HG03175 (cell line): ENCODE data around the gene FOXP3.
A peak's percentile ranks its signal among the peaks of the same experiment; 100 is the strongest.

Experiments
- ATAC-seq: cut with Tn5 transposase; IDR thresholded peaks from one replicate; pipeline ENCODE4 v1.9.1; 2021; ENCODE audit warnings: mild to moderate bottlenecking, moderate library complexity; ENCODE audit not compliant: unreplicated experiment

FOXP3 gene

DNA sequence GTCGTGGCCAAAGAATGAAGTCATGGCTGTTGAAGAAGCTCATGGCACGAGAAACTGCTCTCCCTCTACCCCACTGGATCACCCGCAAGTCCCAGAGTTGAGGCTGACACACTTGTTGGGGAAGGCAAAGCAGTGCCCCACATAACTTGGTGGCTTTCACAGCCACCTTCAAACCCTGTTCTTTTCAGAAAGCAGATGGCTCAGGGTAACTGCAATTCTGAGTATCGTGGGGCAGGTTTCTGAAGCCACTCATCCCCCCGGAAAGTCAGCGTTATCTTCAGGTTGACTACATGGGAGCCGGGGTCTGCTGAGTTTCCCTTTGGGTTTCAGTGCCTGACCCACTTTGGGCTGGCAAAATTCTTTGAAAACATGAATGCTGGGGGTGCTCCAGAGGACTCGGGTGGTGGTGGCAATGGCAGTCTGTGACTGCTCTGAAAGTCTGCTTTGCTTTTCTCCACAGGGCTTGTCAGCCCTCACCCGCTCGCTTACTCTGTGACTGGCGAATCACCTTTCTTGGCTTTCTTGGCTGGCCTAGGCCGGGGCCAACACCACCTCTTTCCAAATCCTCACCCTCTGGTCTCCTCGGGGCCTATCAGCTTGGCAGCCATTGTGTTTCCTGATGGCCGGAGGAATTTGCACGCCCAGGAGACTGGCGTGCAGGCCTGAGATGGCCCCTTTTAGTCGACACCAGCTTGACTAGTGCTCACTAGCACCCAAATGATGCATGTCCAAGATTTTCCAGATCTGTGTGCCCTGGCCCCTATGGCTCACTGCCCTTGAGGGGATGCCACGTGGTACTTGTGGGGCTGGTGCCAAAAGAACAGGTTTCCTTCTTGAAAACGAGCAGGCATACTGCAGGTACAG is 12.4 kb upstream of the FOXP3 start:
- no peak for ATAC-seq

DNA sequence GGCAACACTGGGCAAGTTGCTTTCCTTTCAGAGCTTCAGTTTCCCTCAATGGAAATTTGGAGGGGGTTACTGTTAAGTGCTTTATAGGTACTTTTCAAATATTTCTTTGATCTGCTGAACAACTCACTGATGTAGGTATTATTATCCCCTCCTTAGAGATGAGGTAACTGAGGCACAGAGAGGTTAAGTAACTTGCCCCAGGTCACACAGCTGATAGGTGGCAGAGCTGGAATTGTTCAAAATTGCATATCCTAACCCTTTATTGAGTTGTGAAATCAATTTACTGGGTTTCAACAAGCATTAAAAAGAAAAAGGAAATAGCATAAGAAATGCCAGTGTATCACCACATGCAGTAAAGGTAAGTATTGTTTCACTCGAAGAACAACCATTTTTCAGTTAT is 11.7 kb upstream of the FOXP3 start:
- no peak for ATAC-seq

DNA sequence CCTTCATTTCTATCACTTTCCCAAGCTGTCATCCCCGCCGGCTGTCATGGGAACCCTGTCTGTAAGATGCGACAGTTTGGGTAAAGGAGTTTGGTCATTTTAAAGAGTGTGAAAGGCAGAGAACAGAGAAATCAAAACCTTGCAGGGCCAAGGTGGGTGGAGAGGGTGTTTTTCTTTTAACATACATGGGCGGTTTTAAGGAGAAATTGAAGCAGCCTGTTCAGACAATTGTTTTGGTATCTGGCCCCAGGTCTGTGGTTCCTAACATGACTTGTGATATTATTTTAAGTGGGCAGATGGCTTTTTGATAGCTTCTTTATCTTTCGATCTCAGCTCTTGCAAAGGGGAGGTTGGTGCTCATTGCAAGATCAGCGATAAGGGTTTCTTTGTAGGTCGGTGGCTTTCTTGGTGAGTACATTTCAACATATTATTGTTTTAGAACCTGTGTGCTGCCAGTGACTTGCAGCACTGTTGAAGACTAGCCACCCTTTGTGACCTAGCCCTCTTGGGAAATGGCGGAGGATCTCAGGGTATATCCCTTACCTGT is 8.7 kb upstream of the FOXP3 start:
- no peak for ATAC-seq

DNA sequence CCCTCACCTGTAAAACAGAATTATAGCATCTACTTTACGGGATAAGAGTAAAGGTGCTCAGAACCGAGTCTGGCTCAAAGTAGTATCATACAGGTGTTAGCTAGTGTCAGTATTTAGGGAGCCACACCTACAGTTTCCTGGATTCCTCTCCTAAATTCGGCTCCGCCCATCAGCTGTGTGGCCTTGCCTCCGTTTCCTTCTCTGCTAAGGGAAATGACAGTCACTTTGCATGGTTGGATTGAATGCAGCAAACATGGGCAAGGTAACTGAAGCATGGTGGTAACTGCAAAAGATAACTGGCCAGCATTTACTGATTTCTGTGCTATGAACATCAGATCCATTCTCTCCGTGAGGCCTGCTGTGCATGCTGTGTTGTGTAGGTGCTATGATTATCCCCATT is 7.9 kb upstream of the FOXP3 start:
- ATAC-seq = no peak

DNA sequence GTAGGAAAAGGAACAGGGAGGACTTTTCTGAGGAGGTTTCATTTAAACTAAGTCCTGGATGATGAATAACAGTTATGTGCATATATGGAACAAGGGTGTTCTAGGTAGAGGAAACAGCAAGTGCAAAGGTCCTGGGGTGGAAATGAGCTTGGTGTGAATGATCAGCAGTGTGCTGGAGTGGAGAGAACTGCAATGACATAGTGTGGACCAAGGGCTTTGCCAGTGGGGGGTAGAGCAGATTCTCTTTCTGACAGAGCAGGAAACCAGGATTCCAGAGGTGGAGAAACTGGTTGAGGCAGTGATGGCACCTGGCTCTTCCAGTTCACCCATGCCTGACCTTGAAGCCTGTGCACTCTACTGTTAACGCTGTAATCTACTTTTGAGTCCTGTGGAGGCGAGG is 6.8 kb upstream of the FOXP3 start:
- ATAC-seq = no peak

DNA sequence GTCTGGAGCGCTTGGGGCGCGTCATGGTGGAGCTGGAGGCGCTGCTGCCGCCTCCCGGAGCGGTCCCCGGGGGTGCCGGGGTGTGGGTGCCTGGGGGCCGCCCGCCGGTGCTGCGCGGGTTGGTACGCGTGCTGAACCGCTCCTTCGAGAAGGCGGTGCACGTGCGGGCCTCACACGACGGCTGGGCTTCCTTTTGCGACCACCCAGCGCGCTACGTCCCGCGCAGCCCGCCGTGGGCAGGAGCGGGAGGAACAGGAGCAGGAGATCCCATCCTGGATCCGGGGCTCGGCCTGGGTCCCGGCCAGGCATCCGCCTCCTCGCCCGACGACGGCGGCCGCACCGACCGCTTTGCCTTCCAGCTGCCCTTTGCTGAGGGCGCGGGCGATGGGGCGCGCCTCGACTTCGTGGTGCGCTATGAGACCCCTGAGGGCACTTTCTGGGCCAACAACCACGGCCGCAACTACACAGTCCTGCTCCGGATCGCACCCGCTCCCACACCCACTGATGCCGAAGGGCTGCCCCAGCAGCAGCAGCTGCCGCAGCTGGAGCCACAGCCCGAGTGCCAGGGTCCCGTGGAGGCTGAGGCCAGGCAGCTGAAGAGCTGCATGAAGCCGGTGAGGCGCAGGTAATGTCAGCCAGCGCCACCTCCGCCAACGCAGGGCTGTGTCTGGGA is 5.9 kb upstream of the FOXP3 start:
- ATAC-seq = no peak

DNA sequence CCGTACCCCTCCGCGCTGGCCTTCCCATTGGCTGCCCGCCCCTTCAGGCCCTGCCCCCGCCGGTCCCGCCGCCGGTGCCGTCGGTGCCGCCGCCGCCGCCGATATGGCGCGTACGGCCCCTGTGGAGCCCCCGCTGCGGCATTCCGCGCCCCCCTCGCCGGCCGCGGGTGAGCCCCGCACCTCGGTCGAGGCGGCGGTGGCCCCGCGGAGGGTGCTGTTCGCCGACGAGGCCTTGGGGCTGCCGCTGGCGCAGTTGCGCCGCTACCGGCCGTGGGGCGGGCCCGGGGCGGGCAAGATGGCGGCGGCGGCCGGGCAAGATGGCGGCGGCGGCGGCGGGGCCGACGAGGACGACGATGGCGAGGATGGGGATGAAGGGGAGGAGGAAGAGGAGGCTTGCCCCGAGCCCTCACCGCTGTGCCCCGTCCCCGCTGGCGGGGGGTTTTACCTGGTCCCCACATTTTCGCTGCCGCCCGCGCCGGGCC is 5.3 kb upstream of the FOXP3 start, which contains the start of gene PPP1R3F:
PPP1R3F (plus strand) TSS at position 27 of the 482 bp plus-strand sequence; CDS start at position 104, 77 bp downstream.
- peak; percentile 28 for ATAC-seq

DNA sequence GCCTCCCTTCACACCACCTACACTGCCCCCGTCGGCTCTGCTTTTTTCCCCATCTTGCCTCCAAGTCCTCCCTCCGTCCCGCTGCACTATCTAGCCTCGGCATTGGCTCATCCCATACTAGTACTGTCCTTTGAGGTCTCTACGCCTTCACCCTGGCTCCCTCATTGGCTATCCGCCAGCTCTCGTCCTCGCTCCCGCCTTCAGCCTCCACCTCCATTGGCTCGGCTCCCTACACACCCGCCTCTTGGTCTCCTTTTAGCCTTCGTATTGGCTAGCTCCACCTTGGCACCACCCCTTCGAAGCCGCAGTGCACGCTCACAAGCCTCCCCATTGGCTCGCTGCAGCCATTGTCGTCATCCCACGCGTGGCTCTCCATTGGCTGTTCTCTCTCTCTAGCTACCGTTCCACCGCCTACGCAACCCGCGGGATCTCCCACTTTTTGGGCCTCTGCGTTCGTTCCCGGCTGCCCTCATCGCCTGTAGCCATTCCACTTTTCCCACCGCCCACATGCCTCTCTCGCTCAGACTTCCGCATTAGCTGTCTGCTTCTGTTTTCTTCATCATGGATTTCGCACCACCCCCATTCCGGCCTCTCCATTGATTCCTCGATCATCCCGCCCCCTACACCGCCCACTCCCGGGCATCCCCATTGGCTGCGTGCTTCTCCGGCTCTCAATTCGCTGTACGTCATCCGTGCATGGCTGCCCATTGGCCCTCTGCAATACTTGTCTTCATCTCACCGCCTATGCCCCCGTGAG is 4.7 kb upstream of the FOXP3 start:
- peak; percentile 90 for ATAC-seq

DNA sequence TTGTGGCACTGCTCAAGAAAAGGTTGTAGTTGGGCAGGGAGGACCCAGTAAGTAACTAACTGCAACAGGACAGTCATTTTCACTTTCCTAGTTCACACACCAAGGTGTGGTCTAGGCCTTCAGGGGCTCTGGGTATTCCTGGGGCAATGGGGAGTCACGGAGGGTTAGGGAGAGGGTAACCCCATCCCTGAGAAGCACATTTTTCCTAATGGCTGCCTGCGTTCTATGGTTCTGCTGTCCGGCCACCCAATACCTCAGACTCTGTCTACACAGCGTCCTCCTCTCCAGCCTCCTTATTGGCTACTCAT is 4.1 kb upstream of the FOXP3 start:
- no peak for ATAC-seq

DNA sequence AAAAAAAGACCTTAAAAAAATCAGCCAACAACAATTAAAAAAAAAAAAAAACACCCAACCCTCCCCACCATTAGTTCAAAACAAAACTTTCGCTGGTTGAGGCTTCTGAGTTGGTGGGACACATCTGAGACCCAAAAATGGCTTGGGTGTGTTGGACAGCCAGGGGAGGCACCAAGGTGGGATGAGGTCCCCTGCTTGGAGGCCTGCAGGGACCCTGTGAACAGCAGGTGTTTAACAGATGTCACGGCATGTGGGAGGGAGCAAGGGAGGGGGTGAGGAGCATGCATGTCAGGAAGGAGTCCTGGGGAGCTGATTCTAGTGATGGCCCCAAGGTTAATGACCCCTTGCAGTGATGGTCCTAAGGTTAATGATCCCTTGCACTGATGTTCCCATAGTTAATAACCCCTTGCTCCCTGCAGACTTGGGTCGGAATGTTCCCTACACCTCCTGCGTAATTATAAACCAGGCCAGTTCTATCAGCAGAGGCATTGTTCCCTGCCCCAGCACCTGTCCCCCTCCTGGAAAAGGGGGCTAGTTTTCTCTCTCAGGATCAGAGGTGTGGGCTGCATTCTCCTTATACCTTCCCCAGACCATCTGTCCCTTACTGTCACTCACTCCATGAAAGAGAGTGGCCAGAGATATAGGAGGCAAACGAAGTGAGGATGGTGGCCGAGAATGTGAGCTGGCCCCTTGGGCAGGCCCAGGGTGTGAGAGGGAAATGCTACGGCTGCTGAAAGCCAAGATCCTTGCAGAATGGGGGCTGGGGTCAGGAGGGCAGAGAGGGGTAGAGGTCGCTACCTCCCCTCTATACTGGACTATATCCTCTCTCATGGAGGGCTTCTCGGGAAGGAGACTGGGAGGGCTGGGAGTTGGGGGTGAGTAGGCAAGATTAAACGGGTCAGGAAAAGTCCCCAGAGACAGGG is 2.3 kb upstream of the FOXP3 start:
- ATAC-seq = no peak

DNA sequence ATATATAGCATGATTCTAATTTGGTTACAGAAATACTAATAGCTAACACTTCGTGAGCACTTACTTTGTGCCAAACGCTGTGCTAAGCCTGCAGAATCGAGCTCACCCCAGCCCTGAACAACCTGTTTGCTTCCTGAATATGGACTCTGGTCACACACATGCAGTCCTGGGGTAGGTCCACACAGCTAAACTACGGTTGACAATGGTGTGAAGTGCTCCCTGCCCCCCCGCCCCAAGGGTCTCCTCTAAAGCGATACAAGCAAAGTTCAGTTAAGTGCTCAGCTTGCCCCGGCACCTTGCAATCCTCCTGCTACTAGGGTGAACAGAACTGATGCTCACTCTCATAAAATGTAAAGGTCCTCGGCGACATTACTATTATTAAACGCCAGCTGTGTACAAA is 879 bp downstream of the FOXP3 start:
- no peak for ATAC-seq

DNA sequence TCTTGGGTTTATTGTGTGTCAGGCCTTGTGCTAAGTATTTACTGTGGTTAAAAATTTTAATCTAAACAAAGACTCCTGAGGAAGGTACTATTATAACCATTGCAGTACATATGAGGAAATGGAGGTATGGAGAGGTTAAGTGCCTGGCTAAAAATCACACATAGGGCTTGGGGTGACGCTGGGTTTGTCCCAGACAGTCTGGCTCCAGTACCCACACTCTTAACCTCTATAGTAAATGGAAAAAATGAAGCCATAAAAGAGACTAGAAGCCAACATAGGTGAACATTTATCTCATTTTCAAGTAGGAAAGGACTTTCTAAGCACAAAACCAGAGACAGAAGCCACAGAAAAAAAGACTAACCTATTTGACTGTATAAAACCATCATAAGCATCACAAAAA is 1.9 kb downstream of the FOXP3 start:
- no peak for ATAC-seq

DNA sequence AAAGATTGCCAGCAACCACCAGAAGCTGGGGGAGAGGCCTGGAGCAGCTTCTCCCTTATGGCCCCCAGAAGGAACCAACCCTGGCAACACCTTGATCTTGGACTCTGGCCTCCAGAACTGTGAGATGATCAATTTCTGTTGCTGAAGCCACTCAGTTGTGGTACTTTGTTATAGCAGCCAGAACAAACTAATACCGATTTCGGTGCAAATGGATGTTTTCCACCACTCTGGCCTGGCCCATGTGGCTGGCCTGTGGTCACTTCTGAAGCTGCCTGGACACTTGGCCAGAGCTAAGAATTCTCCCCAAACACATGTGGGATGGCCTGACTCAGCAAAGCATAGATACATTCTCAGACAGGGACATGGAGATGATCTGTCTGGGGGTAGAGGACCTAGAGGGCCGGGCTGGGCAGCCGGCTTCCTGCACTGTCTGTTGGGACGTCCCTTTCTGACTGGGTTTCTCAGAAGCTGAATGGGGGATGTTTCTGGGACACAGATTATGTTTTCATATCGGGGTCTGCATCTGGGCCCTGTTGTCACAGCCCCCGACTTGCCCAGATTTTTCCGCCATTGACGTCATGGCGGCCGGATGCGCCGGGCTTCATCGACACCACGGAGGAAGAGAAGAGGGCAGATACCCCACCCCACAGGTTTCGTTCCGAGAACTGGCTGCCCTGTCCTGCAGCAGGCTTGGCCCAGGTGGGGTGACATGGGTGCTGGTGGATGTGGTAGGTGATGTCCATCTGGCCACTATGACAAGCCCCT is 4.1 kb downstream of the FOXP3 start:
- no peak for ATAC-seq

DNA sequence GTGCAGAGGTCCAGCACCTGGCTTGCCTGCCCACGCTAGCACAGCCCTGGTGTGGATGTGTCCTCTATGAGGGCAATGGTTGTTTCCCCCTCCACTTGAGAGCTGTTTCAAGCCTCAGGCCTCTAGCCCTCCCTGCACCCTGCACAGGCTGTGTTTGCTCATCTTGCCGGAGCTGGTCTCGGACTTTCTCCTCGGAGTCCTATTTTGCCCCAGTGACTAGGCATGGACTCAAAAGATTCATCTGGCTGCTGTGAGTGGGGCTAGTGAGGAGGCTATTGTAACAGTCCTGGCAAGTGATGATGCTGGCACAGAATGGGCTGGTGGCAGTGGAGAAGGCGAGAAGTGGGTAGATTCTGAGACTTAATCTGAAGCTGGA is 5.8 kb downstream of the FOXP3 start:
- ATAC-seq = no peak

DNA sequence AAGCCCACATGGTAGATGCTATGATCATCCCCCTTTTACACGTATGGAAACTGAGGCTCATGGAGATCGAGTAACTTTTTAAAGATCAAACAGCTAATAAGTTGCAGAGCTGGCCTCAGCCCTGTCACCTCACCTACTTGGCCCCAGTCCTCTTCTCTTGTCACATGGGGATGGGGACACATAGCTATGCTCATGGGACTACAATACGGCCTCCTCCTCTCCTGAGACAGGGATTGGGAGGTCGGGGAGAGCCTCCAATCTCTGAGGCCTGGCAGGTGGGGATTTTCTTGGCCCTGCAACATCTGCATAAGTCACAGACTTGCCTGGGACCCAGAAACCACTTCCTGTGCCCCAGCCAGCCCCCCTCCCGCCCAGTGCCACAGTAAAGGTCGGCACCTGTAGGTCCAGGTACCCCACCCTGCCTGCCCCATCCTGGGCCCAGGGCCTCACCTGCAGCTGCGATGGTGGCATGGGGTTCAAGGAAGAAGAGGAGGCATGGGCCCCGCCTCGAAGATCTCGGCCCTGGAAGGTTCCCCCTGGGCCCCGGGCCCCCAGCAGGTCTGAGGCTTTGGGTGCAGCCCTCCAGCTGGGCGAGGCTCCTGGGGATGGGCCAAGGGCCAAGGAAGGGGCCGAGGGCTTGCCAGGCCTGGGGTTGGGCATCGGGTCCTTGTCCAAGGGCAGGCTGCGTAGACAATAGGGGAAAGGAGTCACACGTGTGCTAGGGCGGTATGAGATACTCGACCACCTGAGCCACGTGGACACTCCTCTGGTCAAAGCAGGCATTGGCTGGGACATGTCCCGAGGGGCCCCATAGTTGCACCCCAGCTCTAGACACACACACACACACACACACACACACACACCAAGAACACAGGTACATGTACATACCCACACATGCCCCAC is 6.4 kb downstream of the FOXP3 start:
- ATAC-seq = no peak

DNA sequence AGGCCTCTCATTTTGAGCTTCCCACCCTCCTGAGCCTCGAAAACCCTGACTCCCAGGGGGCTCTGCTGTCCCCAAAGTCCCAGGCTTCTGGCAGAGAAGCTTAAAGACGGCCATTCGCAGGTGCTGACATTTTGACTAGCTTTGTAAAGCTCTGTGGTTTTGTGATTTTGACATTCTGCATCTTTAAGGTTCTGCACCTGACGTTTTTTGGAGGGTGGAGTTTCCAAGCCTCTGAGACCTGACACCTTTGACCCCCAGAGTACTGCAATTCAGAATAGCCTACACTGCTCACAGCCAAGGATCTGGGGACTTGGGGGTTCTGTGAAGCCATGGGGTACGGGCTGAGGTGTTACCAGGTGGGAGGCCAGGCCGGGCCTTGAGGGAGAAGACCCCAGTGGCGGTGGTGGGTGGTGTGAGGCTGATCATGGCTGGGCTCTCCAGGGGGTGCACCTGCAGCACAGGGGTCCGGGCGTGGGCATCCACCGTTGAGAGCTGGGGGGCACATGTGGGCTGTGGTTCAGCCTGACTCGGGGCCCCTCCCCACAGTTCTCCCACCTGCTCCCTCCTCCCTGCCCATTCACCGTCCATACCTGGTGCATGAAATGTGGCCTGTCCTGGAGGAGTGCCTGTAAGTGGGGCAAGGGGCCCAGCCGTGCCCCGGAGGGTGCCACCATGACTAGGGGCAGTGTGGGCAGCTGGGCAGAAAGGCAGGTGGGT is 7.3 kb downstream of the FOXP3 start:
- no peak for ATAC-seq

DNA sequence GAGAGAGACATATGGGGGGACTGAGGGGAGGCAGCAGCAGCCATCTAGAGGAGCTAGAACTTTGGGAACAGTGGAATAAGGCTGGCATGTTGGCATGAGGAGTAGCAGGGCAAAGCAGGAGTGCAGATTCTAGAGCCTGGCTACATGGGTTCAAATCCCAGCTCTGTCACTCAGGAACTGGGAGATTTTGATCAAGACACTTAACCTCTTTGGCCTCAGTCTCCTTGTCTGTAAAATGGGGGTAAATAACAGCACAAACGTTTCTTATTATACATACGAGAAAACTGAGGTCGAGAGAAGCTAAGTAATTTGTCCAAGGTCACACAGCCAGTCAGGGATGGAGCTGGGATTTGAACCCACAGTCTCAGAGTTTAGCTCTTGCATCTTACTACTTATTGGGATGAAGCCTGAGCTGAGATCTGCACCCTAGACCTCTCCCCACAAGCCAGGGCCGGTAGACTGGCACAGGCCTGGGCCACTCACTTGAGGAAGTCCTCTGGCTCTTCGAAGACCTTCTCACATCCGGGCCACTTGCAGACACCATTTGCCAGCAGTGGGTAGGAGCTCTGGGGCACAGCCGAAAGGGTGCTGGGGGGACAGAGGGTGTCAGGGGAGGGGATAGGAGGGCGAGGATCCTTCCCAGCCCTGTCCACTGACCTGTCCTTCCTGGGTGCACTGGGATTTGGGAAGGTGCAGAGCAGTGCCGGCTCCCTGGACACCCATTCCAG is 8.1 kb downstream of the FOXP3 start:
- no peak for ATAC-seq
